ENCODE data around the gene EYA3.

The EYA3 gene

GRCh38 chr1:27967106-27967883 is 121.1 kb downstream of the EYA3 start:
- DNase-seq: no peak

GRCh38 chr1:27966402-27967105 is 121.9 kb downstream of the EYA3 start:
- DNase-seq: no peak

- DNase-seq: no peak
Observed at GRCh38 chr1:27963393-27963792, 125.0 kb downstream of the EYA3 start.

GRCh38 chr1:27961646-27962221 is 126.7 kb downstream of the EYA3 start:
- no peak for DNase-seq

GRCh38 chr1:27960762-27961645 is 127.4 kb downstream of the EYA3 start:
- DNase-seq: no peak

- peak; percentile 52 to 81 (median 63) for DNase-seq
Observed at GRCh38 chr1:27959792-27960603, 128.4 kb downstream of the EYA3 start, which contains the start of gene XKR8. TSS of gene XKR8 (plus strand) at chr1:27959973. CDS start at chr1:27960070, 97 bp downstream.

GRCh38 chr1:27958513-27958912 is 129.9 kb downstream of the EYA3 start:
- DNase-seq: no peak

- no peak for DNase-seq
Observed at GRCh38 chr1:27957655-27958054, 130.8 kb downstream of the EYA3 start.

GRCh38 chr1:27956761-27957160 is 131.6 kb downstream of the EYA3 start:
- no peak for DNase-seq

- DNase-seq: no peak
Observed at GRCh38 chr1:27955076-27955475, 133.3 kb downstream of the EYA3 start.

- no peak for DNase-seq
Observed at GRCh38 chr1:27954186-27954585, 134.2 kb downstream of the EYA3 start.

- no peak for DNase-seq
Observed at GRCh38 chr1:27952147-27952546, 136.3 kb downstream of the EYA3 start.

GRCh38 chr1:27951396-27951795 is 137.0 kb downstream of the EYA3 start:
- no peak for DNase-seq

GRCh38 chr1:27949027-27949426 is 139.4 kb downstream of the EYA3 start:
- no peak for DNase-seq

GRCh38 chr1:27945020-27945419 is 143.4 kb downstream of the EYA3 start:
- DNase-seq: no peak

GRCh38 chr1:27941671-27942540 is 146.5 kb downstream of the EYA3 start:
- no peak for DNase-seq

GRCh38 chr1:27940870-27941560 is 147.4 kb downstream of the EYA3 start:
- no peak for DNase-seq

- DNase-seq: peak; percentile 16 to 71 (median 48)
Observed at GRCh38 chr1:27940297-27940696, 148.1 kb downstream of the EYA3 start.

GRCh38 chr1:27938488-27938887 is 149.9 kb downstream of the EYA3 start:
- no peak for DNase-seq

- no peak for DNase-seq
Observed at GRCh38 chr1:27937524-27937836, 150.9 kb downstream of the EYA3 start.

GRCh38 chr1:27936370-27936769 is 152.0 kb downstream of the EYA3 start:
- no peak for DNase-seq

Measured in activated naive CD4-positive, alpha-beta T cell (primary cell).